ENCODE data around the gene PSPH. TPM values are rescaled to one million over a fixed set of nuclear protein-coding genes. Genes with fewer than 3 reads are reported as not detected.

Gene PSPH
- total and polyA plus RNA-seq, 10 of the 15 experiments (the other 5 are each of a cell fraction or from before 2014, with no cell fraction given) = 5.2 to 36.4 (median 23.9) TPM

DNA sequence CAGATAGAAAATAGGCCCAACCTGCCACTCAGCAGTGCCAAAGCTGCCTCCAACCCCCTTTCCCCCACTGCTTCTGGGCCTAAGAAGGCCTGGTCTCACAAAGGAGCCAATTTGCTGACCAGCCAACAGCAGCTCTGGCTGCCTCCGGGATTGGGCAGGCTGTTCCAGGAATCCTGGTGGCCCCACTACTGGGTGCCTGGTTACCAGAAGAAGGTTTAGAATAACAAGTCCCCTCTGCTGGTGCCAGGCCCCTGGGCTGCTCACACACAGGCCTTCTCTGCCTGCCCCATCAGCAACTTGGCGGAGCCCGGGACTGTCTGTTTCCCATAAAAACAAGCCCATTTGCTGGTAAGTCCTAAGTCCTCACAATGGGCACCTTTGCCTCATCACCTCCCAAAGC lies 40.3 kb upstream of the PSPH start:
- in situ Hi-C loops (cut with MboI) = no loop called here

More for the DNA sequence above, 40.3 kb upstream of the PSPH start:
- DNase-seq (ENCODE audit: low read depth, low spot score) (no peak), ATAC-seq (no peak; the same call in 2 of the 3 replicates), FAIRE-seq (no peak)
- TF ChIP-seq ESRRA (IDR thresholded peaks at IDR 0.05; ENCODE audit: low read length) = no peak
- no peak for TF ChIP-seq RAD21 (IDR thresholded peaks at IDR 0.05; ENCODE audit: insufficient read depth, low read depth, low read length)
- TF ChIP-seq SREBF1 (IDR thresholded peaks at IDR 0.05; ENCODE audit: low read length) = no peak
- no peak for TF ChIP-seq JUND (IDR thresholded peaks at IDR 0.05; ENCODE audit: low read depth, low read length)
- TF ChIP-seq BCL11A (IDR thresholded peaks at IDR 0.05; ENCODE audit: low read depth, low read length) = no peak
- TF ChIP-seq TARDBP (IDR thresholded peaks at IDR 0.05; ENCODE audit: borderline replicate concordance) = no peak
- no peak for TF ChIP-seq POU2F2 (IDR thresholded peaks at IDR 0.05; ENCODE audit: borderline replicate concordance, low read depth, low read length)
- TF ChIP-seq TAF1 (IDR thresholded peaks at IDR 0.05; ENCODE audit: borderline replicate concordance, low read depth, low read length) = no peak
- TF ChIP-seq, protein P1, sequence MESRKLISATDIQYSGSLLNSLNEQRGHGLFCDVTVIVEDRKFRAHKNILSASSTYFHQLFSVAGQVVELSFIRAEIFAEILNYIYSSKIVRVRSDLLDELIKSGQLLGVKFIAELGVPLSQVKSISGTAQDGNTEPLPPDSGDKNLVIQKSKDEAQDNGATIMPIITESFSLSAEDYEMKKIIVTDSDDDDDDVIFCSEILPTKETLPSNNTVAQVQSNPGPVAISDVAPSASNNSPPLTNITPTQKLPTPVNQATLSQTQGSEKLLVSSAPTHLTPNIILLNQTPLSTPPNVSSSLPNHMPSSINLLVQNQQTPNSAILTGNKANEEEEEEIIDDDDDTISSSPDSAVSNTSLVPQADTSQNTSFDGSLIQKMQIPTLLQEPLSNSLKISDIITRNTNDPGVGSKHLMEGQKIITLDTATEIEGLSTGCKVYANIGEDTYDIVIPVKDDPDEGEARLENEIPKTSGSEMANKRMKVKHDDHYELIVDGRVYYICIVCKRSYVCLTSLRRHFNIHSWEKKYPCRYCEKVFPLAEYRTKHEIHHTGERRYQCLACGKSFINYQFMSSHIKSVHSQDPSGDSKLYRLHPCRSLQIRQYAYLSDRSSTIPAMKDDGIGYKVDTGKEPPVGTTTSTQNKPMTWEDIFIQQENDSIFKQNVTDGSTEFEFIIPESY (IDR thresholded peaks at IDR 0.05) = no peak
- no peak for TF ChIP-seq ZBED1 (IDR thresholded peaks at IDR 0.05; ENCODE audit: borderline replicate concordance)
- no peak for TF ChIP-seq MXI1 (IDR thresholded peaks at IDR 0.05; ENCODE audit: low read depth, low read length)
- TF ChIP-seq SMAD5 (IDR thresholded peaks at IDR 0.05; ENCODE audit: low read depth) = no peak
- TF ChIP-seq, protein P2, sequence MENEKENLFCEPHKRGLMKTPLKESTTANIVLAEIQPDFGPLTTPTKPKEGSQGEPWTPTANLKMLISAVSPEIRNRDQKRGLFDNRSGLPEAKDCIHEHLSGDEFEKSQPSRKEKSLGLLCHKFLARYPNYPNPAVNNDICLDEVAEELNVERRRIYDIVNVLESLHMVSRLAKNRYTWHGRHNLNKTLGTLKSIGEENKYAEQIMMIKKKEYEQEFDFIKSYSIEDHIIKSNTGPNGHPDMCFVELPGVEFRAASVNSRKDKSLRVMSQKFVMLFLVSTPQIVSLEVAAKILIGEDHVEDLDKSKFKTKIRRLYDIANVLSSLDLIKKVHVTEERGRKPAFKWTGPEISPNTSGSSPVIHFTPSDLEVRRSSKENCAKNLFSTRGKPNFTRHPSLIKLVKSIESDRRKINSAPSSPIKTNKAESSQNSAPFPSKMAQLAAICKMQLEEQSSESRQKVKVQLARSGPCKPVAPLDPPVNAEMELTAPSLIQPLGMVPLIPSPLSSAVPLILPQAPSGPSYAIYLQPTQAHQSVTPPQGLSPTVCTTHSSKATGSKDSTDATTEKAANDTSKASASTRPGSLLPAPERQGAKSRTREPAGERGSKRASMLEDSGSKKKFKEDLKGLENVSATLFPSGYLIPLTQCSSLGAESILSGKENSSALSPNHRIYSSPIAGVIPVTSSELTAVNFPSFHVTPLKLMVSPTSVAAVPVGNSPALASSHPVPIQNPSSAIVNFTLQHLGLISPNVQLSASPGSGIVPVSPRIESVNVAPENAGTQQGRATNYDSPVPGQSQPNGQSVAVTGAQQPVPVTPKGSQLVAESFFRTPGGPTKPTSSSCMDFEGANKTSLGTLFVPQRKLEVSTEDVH (IDR thresholded peaks at IDR 0.05; ENCODE audit: low read depth, partially characterized antibody) = no peak
- no peak for TF ChIP-seq BACH1 (IDR thresholded peaks at IDR 0.05; ENCODE audit: borderline replicate concordance)
- no peak for TF ChIP-seq RB1 (IDR thresholded peaks at IDR 0.05; ENCODE audit: borderline replicate concordance)
- TF ChIP-seq, protein P3, sequence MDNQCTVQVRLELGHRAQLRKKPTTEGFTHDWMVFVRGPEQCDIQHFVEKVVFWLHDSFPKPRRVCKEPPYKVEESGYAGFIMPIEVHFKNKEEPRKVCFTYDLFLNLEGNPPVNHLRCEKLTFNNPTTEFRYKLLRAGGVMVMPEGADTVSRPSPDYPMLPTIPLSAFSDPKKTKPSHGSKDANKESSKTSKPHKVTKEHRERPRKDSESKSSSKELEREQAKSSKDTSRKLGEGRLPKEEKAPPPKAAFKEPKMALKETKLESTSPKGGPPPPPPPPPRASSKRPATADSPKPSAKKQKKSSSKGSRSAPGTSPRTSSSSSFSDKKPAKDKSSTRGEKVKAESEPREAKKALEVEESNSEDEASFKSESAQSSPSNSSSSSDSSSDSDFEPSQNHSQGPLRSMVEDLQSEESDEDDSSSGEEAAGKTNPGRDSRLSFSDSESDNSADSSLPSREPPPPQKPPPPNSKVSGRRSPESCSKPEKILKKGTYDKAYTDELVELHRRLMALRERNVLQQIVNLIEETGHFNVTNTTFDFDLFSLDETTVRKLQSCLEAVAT (IDR thresholded peaks at IDR 0.05) = no peak
- no peak overlapping the region for H3K4me2 ChIP-seq (ENCODE audit: control insufficient read depth, insufficient read depth)
- no peak overlapping the region for H3K9ac ChIP-seq (ENCODE audit: control insufficient read depth, insufficient read depth, low read length)
- ChIA-PET RAD21 (ENCODE audit: unreplicated experiment) (no interaction called here), SMC1A (ENCODE audit: uncharacterized antibody, unreplicated experiment) (no interaction called here), CTCF (interaction anchor here (2.8 kb wide), 1 partner anchor 17 kb away, joined by 12 read pairs; no protein-coding TSS in a partner anchor), POLR2A (no interaction called here)
- no peaks in the 10 kb centered on the region for H3K79me2 ChIP-seq (ENCODE audit: control insufficient read depth, insufficient read depth, low read length)
- no peaks in the 10 kb centered on the region for H3K27me3 ChIP-seq (replicated peaks in 1 of 2; ENCODE audit: control insufficient read depth in 2 of 2, insufficient read depth in 2 of 2, low read length in 1 of 2)
- no peak overlapping the region for H3K27ac ChIP-seq (ENCODE audit: control insufficient read depth, insufficient read depth)
- 92% methylated on average over 3 of the region's 3 CpGs for WGBS (ENCODE audit: insufficient coverage, insufficient replicate concordance, low lambda C conversion rate, missing lambda C conversion rate)
- no peak overlapping the region for H2AFZ ChIP-seq (ENCODE audit: control insufficient read depth, low read depth, low read length)
- H3K36me3 ChIP-seq (ENCODE audit: control insufficient read depth in 2 of 2, insufficient read depth in 2 of 2, low read length in 1 of 2) = no peaks in the 10 kb centered on the region
- no peak overlapping the region for H3K4me3 ChIP-seq
- intact Hi-C loops (cut with micrococcal nuclease; ENCODE audit: unreplicated experiment) = no loop called here
- H3K4me1 ChIP-seq (ENCODE audit: control insufficient read depth, insufficient read depth, low read length) = no peaks in the 10 kb centered on the region
- no peaks in the 10 kb centered on the region for H4K20me1 ChIP-seq (ENCODE audit: control insufficient read depth, insufficient read depth)
- no TSS peak for BruUV-seq (replicated peaks)
- H3K9me3 ChIP-seq (replicated peaks; ENCODE audit: control insufficient read depth, insufficient read depth, low read length) = no peaks in the 10 kb centered on the region

All from GM12878 (cell line).